A549 (cell line): Measurements from ENCODE around the gene NAGPA. TPM values are rescaled to one million over a fixed set of nuclear protein-coding genes. Genes with fewer than 3 reads are reported as not detected.

Experiments
- ATAC-seq, 2 experiments: fragments of 200-7000 bp in 1 of 2; fragments of >200 bp in 1 of 2; cut with Nextera tagmentation in 1 of 2; cut with Tn5 transposase in 1 of 2; 3 replicates each; pipeline versions ENCODE4 v1.8.0 to v1.9.1; 2018 to 2020; ENCODE audit warnings: mild to moderate bottlenecking in 1 of 2, moderate library complexity in 1 of 2
- CTCF ChIA-PET: fragments of 300-600 bp; sonication (Branson Sonifier 250); formaldehyde crosslinking; extraction: SDS; loops from one replicate; lab custom pipeline; 2021; ENCODE audit warnings: antibody characterized with exemption, inconsistent platforms; lab: Yijun Ruan, JAX
- POLR2A ChIA-PET: fragments of 350-600 bp; formaldehyde crosslinking; extraction: SDS; loops from one replicate; lab custom pipeline; 2021; ENCODE audit warnings: antibody characterized with exemption, inconsistent platforms; lab: Yijun Ruan, JAX
- DNase-seq, 2 experiments: peaks; one replicate each; pipeline versions ENCODE4 v3.0.0 to v3.0.0-alpha.2; 2011 to 2016; ENCODE audit warnings: low read depth in 1 of 2, low spot score in 1 of 2
- FAIRE-seq: peaks from 2 replicates; lab custom pipeline; 2011; peaks lifted over from hg19 to GRCh38; lab: Jason Lieb, UNC
- H3K27ac ChIP-seq, 2 experiments: fragments of >200 bp; sonication (Bioruptor Twin); formaldehyde crosslinking; 3 replicates each; pipeline ENCODE4 v1.5.1; 2016 to 2017
- H3K4me1 ChIP-seq: fragments of >200 bp; sonication (Bioruptor Twin); formaldehyde crosslinking; 3 replicates; pipeline ENCODE4 v1.6.1; 2016
- H3K4me2 ChIP-seq: fragments of >200 bp; sonication (Bioruptor Twin); formaldehyde crosslinking; 3 replicates; pipeline ENCODE4 v1.6.1; 2016
- H3K4me3 ChIP-seq: fragments of >200 bp; sonication (Bioruptor Twin); formaldehyde crosslinking; 3 replicates; pipeline ENCODE4 v1.5.1; 2016
- H3K9me3 ChIP-seq: fragments of >200 bp; sonication (Bioruptor Twin); formaldehyde crosslinking; 3 replicates; pipeline ENCODE4 v1.6.1; 2016
- CEBPB ChIP-seq, 2 experiments: fragments of >200 bp in 1 of 2; sonication (Bioruptor Twin) in 1 of 2; formaldehyde crosslinking in 1 of 2; IDR thresholded peaks; 2 replicates each; pipeline ENCODE4 v1.6.1; 2012 to 2016
- EP300 ChIP-seq, 2 experiments: fragments of >200 bp; sonication (Bioruptor Twin); formaldehyde crosslinking; IDR thresholded peaks; 2 replicates in 1 of 2; 3 replicates in 1 of 2; pipeline ENCODE4 v1.6.1; 2016 to 2017
- FOSL2 ChIP-seq, 2 experiments: fragments of 450-650 bp in 1 of 2; fragments of >200 bp in 1 of 2; sonication (Bioruptor Twin) in 1 of 2; formaldehyde crosslinking; IDR thresholded peaks; 2 replicates each; pipeline versions ENCODE4 v1.5.0 to v1.6.1; 2016 to 2020; ENCODE audit warnings: mild to moderate bottlenecking in 1 of 2, moderate library complexity in 1 of 2
- FOXS1 ChIP-seq: fragments of 250-450 bp; sonication (Bioruptor Pico); IDR thresholded peaks from 2 replicates; pipeline ENCODE4 v1.5.0; 2020; ENCODE audit warnings: mild to moderate bottlenecking, moderate library complexity
- GATA3 ChIP-seq: IDR thresholded peaks from 2 replicates; pipeline ENCODE4 v1.6.1; 2012; ENCODE audit warnings: borderline replicate concordance
- KDM1A ChIP-seq: fragments of 200-600 bp; sonication (generic); IDR thresholded peaks from 2 replicates; pipeline ENCODE4 v1.6.1; 2016; ENCODE audit warnings: low read depth, mild to moderate bottlenecking
- MAFK ChIP-seq: fragments of 450-650 bp; IDR thresholded peaks from 2 replicates; pipeline ENCODE4 v1.6.1; 2014; ENCODE audit not compliant: partially characterized antibody
- NFE2L2 ChIP-seq: fragments of 150-350 bp; conservative IDR thresholded peaks from 2 replicates; pipeline ENCODE4 v1.6.1; 2014; ENCODE audit warnings: low read length
- RARB ChIP-seq: fragments of 250-450 bp; sonication (Bioruptor Pico); IDR thresholded peaks from 2 replicates; pipeline ENCODE4 v1.8.0; 2021; ENCODE audit warnings: mild to moderate bottlenecking, moderate library complexity
- SREBF2 ChIP-seq: fragments of 450-650 bp; IDR thresholded peaks from 2 replicates; pipeline ENCODE4 v1.6.1; 2014; ENCODE audit warnings: mild to moderate bottlenecking, moderate library complexity
- TFCP2L1 ChIP-seq: fragments of 250-450 bp; sonication (Bioruptor Pico); IDR thresholded peaks from 2 replicates; pipeline ENCODE4 v1.5.0; 2021; ENCODE audit warnings: mild to moderate bottlenecking
- TP53 ChIP-seq: fragments of 250-450 bp; sonication (Bioruptor Pico); IDR thresholded peaks from 2 replicates; pipeline ENCODE4 v1.5.0; 2021; ENCODE audit warnings: mild to moderate bottlenecking, moderate library complexity
- ZFP36 ChIP-seq: fragments of 450-650 bp; IDR thresholded peaks from 2 replicates; pipeline ENCODE4 v1.6.1; 2014; ENCODE audit warnings: borderline replicate concordance; ENCODE audit not compliant: partially characterized antibody
- WGBS: methylation state at CpG from one replicate; pipeline ENCODE4 v1.1.6; 2017; ENCODE audit errors: missing lambda C conversion rate; 5-methylcytosine and 5-hydroxymethylcytosine counted together
- polyA plus RNA-seq, 4 experiments: library from polyadenylated mRNA; depleted of rRNA in 3 of 4; stranded (reverse); fragments of >200 nt; fragmentation: RNase III in 1 of 4; extraction: RNeasy Plus Mini Kit Qiagen cat#74134 plus additional on column Dnase treatment in 1 of 4; gene quantifications; 2 replicates in 3 of 4; 3 replicates in 1 of 4; pipeline ENCODE4 v1.2.3, GENCODE V29; 2011 to 2017
- TF ChIP-seq, protein P1 (sequence below): fragments of 450-650 bp; IDR thresholded peaks from 2 replicates; pipeline ENCODE4 v1.6.1; 2014; ENCODE audit warnings: antibody characterized with exemption
- TF ChIP-seq, protein P2 (sequence below): IDR thresholded peaks from 2 replicates; pipeline ENCODE4 v1.6.1; 2012; ENCODE audit warnings: low read depth, borderline replicate concordance
- TF ChIP-seq, protein P3 (sequence below): fragments of >200 bp; sonication (Bioruptor Twin); formaldehyde crosslinking; IDR thresholded peaks from 3 replicates; pipeline ENCODE4 v1.5.1; 2016
- TF ChIP-seq, protein P4 (sequence below): fragments of 250-450 bp; sonication (Bioruptor Pico); IDR thresholded peaks from 2 replicates; pipeline ENCODE4 v1.5.0; 2020; ENCODE audit warnings: low read depth, mild to moderate bottlenecking, moderate library complexity
- TF ChIP-seq, protein P5 (sequence below): fragments of >200 bp; sonication (Bioruptor Twin); formaldehyde crosslinking; IDR thresholded peaks from 3 replicates; pipeline ENCODE4 v1.6.1; 2016

NAGPA gene
- polyA plus RNA-seq, 2 of the 4 experiments (the other 2 are of a cell fraction): 6.5 to 17.3 TPM

DNA sequence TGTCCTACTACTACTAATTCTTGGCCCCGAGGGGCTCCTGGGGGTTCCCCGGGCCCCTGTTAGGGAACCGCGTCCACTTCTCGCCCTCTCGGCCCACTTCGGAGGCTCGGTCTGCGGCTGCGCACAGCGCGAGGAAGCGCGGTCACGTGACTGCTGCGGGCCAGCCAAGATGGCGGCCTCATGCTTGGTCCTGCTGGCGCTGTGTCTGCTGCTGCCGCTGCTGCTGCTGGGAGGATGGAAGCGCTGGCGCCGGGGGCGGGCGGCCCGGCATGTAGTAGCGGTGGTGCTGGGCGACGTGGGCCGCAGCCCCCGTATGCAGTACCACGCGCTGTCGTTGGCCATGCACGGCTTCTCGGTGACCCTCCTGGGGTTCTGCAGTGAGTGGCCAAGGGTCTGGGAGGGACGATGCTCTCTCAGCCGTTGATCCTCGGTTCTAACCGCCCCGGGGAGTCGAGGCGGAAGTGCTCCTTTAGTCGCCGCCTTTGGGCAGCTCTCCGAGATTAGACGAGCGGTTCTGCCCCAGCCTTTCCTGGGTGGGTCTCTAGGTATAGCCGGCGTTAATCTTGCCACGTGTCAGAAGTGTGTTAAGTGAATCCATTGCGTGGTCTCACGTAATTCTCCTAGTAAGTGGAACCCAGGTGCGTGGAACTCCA lies 38.1 kb upstream of the NAGPA start, which contains the start of gene ALG1 (continued):
- TF ChIP-seq, protein P1, sequence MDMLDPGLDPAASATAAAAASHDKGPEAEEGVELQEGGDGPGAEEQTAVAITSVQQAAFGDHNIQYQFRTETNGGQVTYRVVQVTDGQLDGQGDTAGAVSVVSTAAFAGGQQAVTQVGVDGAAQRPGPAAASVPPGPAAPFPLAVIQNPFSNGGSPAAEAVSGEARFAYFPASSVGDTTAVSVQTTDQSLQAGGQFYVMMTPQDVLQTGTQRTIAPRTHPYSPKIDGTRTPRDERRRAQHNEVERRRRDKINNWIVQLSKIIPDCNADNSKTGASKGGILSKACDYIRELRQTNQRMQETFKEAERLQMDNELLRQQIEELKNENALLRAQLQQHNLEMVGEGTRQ: peak; percentile 96
- TF ChIP-seq NFE2L2: no peak

DNA sequence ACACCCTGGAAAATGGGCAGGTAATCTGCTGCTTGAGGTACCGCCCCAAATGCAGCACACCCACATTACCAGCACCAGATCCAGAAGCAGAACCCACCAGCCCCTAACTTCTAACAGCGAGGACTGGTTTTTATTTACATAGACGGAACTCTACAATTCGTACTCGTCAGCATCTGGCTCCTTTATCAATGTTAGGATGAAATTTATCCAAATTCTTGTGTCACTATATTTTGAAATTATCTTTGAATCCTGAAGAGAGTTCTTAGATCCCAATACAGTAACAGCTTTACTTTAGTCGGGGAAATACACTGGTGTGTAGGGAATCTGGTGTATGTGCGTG lies 37.6 kb upstream of the NAGPA start:
- no peak for TF ChIP-seq SREBF2
- no peak for TF ChIP-seq EP300 (IDR thresholded peaks at IDR 0.05)
- TF ChIP-seq, protein P2, sequence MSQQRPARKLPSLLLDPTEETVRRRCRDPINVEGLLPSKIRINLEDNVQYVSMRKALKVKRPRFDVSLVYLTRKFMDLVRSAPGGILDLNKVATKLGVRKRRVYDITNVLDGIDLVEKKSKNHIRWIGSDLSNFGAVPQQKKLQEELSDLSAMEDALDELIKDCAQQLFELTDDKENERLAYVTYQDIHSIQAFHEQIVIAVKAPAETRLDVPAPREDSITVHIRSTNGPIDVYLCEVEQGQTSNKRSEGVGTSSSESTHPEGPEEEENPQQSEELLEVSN: no peak
- TF ChIP-seq, protein P3, sequence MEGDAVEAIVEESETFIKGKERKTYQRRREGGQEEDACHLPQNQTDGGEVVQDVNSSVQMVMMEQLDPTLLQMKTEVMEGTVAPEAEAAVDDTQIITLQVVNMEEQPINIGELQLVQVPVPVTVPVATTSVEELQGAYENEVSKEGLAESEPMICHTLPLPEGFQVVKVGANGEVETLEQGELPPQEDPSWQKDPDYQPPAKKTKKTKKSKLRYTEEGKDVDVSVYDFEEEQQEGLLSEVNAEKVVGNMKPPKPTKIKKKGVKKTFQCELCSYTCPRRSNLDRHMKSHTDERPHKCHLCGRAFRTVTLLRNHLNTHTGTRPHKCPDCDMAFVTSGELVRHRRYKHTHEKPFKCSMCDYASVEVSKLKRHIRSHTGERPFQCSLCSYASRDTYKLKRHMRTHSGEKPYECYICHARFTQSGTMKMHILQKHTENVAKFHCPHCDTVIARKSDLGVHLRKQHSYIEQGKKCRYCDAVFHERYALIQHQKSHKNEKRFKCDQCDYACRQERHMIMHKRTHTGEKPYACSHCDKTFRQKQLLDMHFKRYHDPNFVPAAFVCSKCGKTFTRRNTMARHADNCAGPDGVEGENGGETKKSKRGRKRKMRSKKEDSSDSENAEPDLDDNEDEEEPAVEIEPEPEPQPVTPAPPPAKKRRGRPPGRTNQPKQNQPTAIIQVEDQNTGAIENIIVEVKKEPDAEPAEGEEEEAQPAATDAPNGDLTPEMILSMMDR: no peak
- TF ChIP-seq FOSL2 (IDR thresholded peaks at IDR 0.05): no peak
- no peak for TF ChIP-seq FOSL2 (CRISPR knock-in tag; IDR thresholded peaks at IDR 0.05)
- no peak for TF ChIP-seq MAFK
- TF ChIP-seq, protein P1: no peak
- no peak for TF ChIP-seq RARB (CRISPR knock-in tag)
- no peak for TF ChIP-seq FOXS1 (CRISPR knock-in tag)
- TF ChIP-seq, protein P4, sequence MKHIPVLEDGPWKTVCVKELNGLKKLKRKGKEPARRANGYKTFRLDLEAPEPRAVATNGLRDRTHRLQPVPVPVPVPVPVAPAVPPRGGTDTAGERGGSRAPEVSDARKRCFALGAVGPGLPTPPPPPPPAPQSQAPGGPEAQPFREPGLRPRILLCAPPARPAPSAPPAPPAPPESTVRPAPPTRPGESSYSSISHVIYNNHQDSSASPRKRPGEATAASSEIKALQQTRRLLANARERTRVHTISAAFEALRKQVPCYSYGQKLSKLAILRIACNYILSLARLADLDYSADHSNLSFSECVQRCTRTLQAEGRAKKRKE (CRISPR knock-in tag): no peak
- TF ChIP-seq TFCP2L1 (CRISPR knock-in tag): no peak
- TF ChIP-seq ZFP36: no peak
- no peak for TF ChIP-seq TP53 (CRISPR knock-in tag)
- no peak for TF ChIP-seq CEBPB (IDR thresholded peaks at IDR 0.05)
- TF ChIP-seq GATA3: no peak
- no peak for TF ChIP-seq KDM1A
- TF ChIP-seq, protein P5, sequence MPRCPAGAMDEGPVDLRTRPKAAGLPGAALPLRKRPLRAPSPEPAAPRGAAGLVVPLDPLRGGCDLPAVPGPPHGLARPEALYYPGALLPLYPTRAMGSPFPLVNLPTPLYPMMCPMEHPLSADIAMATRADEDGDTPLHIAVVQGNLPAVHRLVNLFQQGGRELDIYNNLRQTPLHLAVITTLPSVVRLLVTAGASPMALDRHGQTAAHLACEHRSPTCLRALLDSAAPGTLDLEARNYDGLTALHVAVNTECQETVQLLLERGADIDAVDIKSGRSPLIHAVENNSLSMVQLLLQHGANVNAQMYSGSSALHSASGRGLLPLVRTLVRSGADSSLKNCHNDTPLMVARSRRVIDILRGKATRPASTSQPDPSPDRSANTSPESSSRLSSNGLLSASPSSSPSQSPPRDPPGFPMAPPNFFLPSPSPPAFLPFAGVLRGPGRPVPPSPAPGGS: no peak
- TF ChIP-seq, all 56 proteins: peak for 0
- 26% methylated on average over 7 of the region's 7 CpGs for WGBS
- ChIA-PET POLR2A (no interaction called here), CTCF (interaction anchor here (0.6 to 1.7 kb wide), 3 partner anchors 13 to 70 kb away, joined by 4 to 8 read pairs (median 4); no protein-coding TSS in a partner anchor)
- H3K4me2 ChIP-seq: peak overlapping the region; percentile 88
- peak overlapping the region; percentile 82 to 91 for H3K27ac ChIP-seq
- H3K9me3 ChIP-seq: no peaks in the 10 kb centered on the region
- DNase-seq (no peak), ATAC-seq (no peak), FAIRE-seq (no peak)
- peak overlapping the region; percentile 84 for H3K4me3 ChIP-seq
- peaks cover 4% of the 10 kb centered on the region; the same call in 1 of the 3 replicates for H3K4me1 ChIP-seq
